22Rv1 (cell line): ENCODE data around the gene PLXNA4.

Experiments
- ZFX ChIP-seq: fragments of 450-650 bp; IDR thresholded peaks from 2 replicates; pipeline ENCODE4 v1.6.1; 2017; ENCODE audit warnings: antibody characterized with exemption, borderline replicate concordance
- TF ChIP-seq, protein P1 (sequence below): fragments of 450-650 bp; IDR thresholded peaks from 2 replicates; pipeline ENCODE4 v1.5.1; 2017; ENCODE audit warnings: mild to moderate bottlenecking

DNA sequence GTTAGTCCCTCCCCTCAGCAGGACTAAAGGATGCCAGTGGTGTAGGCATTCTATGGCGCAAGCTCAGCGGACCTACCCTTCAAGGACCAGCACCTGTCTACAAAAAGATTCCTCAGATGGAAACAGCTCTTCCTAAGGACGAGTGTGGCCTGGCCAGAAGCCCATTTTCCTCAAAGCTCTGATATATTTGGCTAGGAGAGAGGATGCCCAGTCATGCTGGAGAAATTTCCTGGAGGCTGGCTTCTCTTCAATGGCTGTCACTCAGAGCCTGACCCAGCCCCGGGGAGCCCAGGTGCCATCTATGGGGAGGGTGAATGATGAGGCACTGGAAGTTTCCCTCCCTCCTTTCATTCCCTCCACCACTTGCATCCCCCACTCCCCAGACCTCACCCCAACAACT, 111.5 kb downstream of the PLXNA4 start:
- TF ChIP-seq, protein P1, sequence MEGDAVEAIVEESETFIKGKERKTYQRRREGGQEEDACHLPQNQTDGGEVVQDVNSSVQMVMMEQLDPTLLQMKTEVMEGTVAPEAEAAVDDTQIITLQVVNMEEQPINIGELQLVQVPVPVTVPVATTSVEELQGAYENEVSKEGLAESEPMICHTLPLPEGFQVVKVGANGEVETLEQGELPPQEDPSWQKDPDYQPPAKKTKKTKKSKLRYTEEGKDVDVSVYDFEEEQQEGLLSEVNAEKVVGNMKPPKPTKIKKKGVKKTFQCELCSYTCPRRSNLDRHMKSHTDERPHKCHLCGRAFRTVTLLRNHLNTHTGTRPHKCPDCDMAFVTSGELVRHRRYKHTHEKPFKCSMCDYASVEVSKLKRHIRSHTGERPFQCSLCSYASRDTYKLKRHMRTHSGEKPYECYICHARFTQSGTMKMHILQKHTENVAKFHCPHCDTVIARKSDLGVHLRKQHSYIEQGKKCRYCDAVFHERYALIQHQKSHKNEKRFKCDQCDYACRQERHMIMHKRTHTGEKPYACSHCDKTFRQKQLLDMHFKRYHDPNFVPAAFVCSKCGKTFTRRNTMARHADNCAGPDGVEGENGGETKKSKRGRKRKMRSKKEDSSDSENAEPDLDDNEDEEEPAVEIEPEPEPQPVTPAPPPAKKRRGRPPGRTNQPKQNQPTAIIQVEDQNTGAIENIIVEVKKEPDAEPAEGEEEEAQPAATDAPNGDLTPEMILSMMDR = no peak
- TF ChIP-seq ZFX = no peak
